ENCODE data around the gene NAP1L5. TPM values are rescaled to one million over a fixed set of nuclear protein-coding genes. Genes with fewer than 3 reads are reported as not detected.

The NAP1L5 gene
- total RNA-seq, 2 donors from 2014 or later = 7.7 to 10.5 TPM

DNA sequence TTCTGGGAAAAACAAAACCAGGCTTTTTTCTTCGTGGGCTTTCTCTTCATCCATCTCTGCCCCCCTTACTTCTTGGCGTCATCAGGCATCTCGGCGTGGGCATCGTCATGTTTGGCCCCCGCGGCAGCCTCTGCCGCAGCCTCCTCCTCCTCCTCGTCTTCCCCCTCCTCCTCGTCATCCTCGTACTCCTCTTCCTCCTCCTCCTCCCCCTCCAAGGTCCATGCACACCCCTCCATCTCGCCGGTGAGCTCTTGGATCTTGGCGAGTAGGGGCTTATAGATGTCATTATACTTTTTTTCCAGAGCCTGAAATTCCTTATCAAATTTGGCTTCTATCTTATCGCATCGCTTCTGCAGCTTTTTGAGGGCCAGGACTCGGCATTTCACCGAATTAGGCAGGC is 488 bp downstream of the NAP1L5 start:
- no peaks in the 10 kb centered on the region for H3K9me3 ChIP-seq
- TF ChIP-seq POLR2AphosphoS5 (IDR thresholded peaks at IDR 0.05) (no peak), POLR2A (IDR thresholded peaks at IDR 0.05) (no peak)
- TF ChIP-seq, protein P1, sequence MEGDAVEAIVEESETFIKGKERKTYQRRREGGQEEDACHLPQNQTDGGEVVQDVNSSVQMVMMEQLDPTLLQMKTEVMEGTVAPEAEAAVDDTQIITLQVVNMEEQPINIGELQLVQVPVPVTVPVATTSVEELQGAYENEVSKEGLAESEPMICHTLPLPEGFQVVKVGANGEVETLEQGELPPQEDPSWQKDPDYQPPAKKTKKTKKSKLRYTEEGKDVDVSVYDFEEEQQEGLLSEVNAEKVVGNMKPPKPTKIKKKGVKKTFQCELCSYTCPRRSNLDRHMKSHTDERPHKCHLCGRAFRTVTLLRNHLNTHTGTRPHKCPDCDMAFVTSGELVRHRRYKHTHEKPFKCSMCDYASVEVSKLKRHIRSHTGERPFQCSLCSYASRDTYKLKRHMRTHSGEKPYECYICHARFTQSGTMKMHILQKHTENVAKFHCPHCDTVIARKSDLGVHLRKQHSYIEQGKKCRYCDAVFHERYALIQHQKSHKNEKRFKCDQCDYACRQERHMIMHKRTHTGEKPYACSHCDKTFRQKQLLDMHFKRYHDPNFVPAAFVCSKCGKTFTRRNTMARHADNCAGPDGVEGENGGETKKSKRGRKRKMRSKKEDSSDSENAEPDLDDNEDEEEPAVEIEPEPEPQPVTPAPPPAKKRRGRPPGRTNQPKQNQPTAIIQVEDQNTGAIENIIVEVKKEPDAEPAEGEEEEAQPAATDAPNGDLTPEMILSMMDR (IDR thresholded peaks at IDR 0.05) = no peak
- intact Hi-C loops (cut with DNase I) = no loop called here
- 38% methylated on average over 18 of the region's 18 CpGs for WGBS
- no peaks in the 10 kb centered on the region for H3K27me3 ChIP-seq (replicated peaks; ENCODE audit: insufficient read depth)
- H3K36me3 ChIP-seq = no peaks in the 10 kb centered on the region
- H3K4me1 ChIP-seq (replicated peaks) = no peaks in the 10 kb centered on the region
- DNase-seq (ENCODE audit: low spot score) = no peak
- peak overlapping the region; percentile 43 to 54 for H3K4me3 ChIP-seq
- peak overlapping the region; percentile 62 to 80 for H3K27ac ChIP-seq

DNA sequence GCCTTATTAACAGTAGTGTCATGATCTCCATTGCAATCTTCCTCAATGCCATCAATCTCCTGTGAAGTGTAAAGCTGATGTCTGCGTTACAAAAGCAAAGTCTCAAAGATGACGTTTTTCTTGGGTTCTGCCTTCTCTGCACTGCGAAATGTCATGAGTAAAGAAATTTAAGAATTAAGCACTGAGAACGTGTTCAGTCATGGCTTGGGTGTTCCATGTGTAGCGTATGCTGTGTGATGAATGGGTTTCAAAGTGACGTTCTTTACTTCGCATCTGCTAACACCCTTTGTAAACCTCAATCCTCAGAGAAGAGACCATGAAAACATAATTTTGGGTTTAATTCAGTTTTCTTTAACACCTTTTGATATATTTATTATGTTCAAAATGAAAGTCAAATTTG is 999 bp downstream of the NAP1L5 start:
- Histone ChIP-seq H3K27me3 (replicated peaks; ENCODE audit: insufficient read depth) (no peaks in the 10 kb centered on the region), H3K4me1 (replicated peaks) (no peaks in the 10 kb centered on the region), H3K36me3 (no peaks in the 10 kb centered on the region), H3K9me3 (no peaks in the 10 kb centered on the region), H3K27ac (no peak overlapping the region), H3K4me3 (peak overlapping the region in 1 of 2 donors; percentile 54)
- TF ChIP-seq, protein P1 (IDR thresholded peaks at IDR 0.05) = no peak
- DNase-seq (ENCODE audit: low spot score) = no peak
- intact Hi-C loops (cut with DNase I) = no loop called here
- WGBS = 65% methylated on average over 7 of the region's 7 CpGs

DNA sequence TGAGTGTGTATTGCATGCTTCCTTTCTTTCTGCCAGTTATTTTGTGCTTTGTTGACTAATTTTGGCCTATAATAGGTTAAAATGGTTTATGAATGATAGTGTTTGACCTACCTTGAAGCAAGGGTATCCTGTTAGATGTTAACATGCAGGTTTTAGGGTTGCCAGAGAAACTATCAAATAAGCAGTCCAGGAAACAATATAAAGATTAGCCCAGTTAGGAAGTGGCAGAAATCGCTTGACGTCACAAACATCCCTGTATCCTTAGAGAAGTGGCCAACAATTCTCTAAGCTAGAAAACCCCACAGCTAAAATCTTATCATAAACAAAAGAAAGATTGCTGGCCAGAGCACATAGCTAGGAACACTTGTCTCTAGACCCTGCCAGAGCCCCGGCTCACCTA is 3.8 kb downstream of the NAP1L5 start:
- no peak overlapping the region for H3K27ac ChIP-seq
- no peaks in the 10 kb centered on the region for H3K27me3 ChIP-seq (replicated peaks; ENCODE audit: insufficient read depth)
- no peaks in the 10 kb centered on the region for H3K36me3 ChIP-seq
- 66% methylated on average over 3 of the region's 3 CpGs for WGBS
- intact Hi-C loops (cut with DNase I) = no loop called here
- TF ChIP-seq, protein P1 (IDR thresholded peaks at IDR 0.05) = no peak
- TF ChIP-seq POLR2AphosphoS5 (IDR thresholded peaks at IDR 0.05) (no peak), POLR2A (IDR thresholded peaks at IDR 0.05) (no peak)
- DNase-seq (ENCODE audit: low spot score) = no peak
- H3K4me3 ChIP-seq = no peak overlapping the region
- H3K4me1 ChIP-seq (replicated peaks) = no peaks in the 10 kb centered on the region
- no peaks in the 10 kb centered on the region for H3K9me3 ChIP-seq

DNA sequence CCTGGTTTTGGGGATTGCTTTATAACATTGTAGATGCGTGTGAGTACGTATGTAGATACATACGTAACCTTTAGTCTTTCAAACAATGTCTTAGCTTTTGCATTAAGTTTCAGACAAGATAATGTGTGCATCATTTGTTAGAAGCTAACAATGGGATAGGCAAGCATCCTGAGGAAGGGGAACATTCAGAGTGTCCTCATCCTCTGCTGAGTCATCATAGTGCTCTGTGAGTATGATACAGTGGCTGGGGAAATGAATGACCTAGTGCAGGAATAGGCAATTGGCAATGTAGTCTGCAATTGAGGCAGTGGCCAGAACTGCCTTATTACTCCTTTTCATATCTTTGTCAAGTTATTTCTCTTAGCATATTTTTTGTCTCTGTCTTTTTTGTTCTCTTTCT is 7.3 kb downstream of the NAP1L5 start:
- H3K4me3 ChIP-seq = no peak overlapping the region
- H3K36me3 ChIP-seq = no peaks in the 10 kb centered on the region
- 93% methylated on average over 3 of the region's 3 CpGs for WGBS
- DNase-seq (ENCODE audit: low spot score) = no peak
- no peaks in the 10 kb centered on the region for H3K4me1 ChIP-seq (replicated peaks)
- no peak for TF ChIP-seq POLR2A (IDR thresholded peaks at IDR 0.05)
- TF ChIP-seq, protein P1 (IDR thresholded peaks at IDR 0.05) = no peak
- TF ChIP-seq POLR2AphosphoS5 (IDR thresholded peaks at IDR 0.05) = no peak
- H3K9me3 ChIP-seq = no peaks in the 10 kb centered on the region
- H3K27ac ChIP-seq = no peak overlapping the region
- intact Hi-C loops (cut with DNase I) = no loop called here
- no peaks in the 10 kb centered on the region for H3K27me3 ChIP-seq (replicated peaks; ENCODE audit: insufficient read depth)

DNA sequence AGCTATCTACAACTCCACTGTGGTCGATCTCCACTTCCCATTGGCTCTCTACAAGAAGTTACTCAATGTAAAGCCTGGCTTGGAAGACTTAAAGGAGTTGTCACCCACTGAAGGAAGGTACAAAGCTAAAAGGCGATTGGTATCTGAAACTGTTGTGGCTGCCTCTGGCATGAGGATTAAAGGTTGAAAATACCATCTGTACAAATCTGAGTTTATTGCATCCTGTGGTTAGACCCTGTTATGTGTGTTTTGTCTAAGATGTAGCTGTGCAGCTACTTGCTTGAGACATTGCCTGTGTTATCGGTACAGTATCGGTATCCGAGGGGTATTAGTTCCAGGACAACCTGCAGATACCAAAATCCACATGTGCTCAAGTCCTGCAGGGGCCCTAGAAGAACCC is 16.4 kb downstream of the NAP1L5 start:
- TF ChIP-seq POLR2AphosphoS5 (IDR thresholded peaks at IDR 0.05) (no peak), POLR2A (IDR thresholded peaks at IDR 0.05) (no peak)
- TF ChIP-seq, protein P1 (IDR thresholded peaks at IDR 0.05) = no peak
- H3K36me3 ChIP-seq = peaks cover 0 to 8% of the 10 kb centered on the region in 2 donors
- no peaks in the 10 kb centered on the region for H3K4me1 ChIP-seq (replicated peaks)
- no peaks in the 10 kb centered on the region for H3K9me3 ChIP-seq
- H3K27me3 ChIP-seq (replicated peaks; ENCODE audit: insufficient read depth) = no peaks in the 10 kb centered on the region
- no peak for DNase-seq (ENCODE audit: low spot score)
- no peak overlapping the region for H3K27ac ChIP-seq
- intact Hi-C loops (cut with DNase I) = no loop called here
- no peak overlapping the region for H3K4me3 ChIP-seq
- 95% methylated on average over 5 of the region's 5 CpGs for whole genome bisulfite sequencing
